ENCODE results near the gene C11orf91. TPM values are rescaled to one million over a fixed set of nuclear protein-coding genes. Genes with fewer than 3 reads are reported as not detected.
A peak's percentile ranks its signal among the peaks of the same experiment; 100 is the strongest.

The C11orf91 gene
- total RNA-seq (not detected), polyA plus RNA-seq (not detected)

DNA sequence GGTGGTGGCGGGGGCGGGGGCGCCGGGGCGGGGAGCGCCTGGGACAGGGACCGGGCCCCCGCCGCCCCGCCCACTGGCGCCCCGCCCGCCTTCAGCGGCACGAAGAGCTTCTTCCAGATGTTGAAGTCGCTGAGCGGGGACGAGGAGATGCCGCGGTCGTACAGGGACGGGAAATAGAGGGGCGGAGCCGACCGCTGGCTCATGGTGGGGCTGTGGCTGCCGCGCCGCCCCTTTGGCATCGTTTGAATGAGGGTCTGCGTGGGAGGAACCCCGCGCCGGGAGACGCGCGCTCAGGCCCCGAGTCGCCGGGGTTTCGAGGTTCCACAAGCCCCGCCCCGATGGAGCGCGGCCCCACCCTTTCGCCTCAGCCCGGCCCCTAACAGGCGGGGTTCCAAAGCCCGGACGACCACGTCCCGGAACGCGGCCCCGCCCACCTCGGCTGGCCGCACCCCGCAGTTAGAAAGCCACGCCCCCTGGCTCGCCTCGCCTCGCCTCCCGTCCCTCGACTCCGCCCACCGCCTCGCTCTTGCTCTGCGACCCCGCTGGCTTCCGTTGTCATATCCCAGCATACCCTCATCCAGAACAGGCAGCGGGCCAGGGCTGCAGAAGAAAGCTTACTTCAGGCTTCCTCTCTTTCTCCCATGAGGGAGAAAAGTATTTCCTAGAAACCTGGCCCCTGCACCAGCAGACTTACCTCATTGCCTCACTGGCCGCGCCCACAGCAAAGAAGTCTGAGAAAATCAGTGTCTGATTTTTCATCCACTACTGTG is at the start of gene C11orf91:
Gene C11orf91, minus strand, starts transcription at position 325 of the 770 bp plus-strand sequence. Its CDS starts 86 bp downstream, at position 239.
- DNase-seq (ENCODE audit: low spot score), result peak; percentile 98
- Histone ChIP-seq H3K9me3 (ENCODE audit: control insufficient read depth in 4 of 4, low read length in 3 of 4) (no peaks in the 10 kb centered on the region), H3K4me3 (ENCODE audit: low read depth in 1 of 3, low read length in 3 of 3) (peak within 1 kb of the TSS; percentile 47 to 61 (median 57)), H3K27me3 (ENCODE audit: control insufficient read depth in 4 of 4, insufficient read depth in 4 of 4, low read length in 3 of 4) (no peaks in the 10 kb centered on the region), H3K4me1 (ENCODE audit: control insufficient read depth in 4 of 4, insufficient read depth in 4 of 4, low read length in 3 of 4) (peaks cover 5 to 16% (median 14%) of the 10 kb centered on the region in 4 donors), H3K27ac (ENCODE audit: low read depth in 1 of 2, low read length in 2 of 2) (peak within 1 kb of the TSS; percentile 47 to 77), H3K9ac (ENCODE audit: low read depth in 1 of 2, low read length in 2 of 2) (peak within 1 kb of the TSS in 1 of 2 donors; percentile 41), H3K36me3 (ENCODE audit: control insufficient read depth in 4 of 4, insufficient read depth in 3 of 4, low read depth in 1 of 4, low read length in 3 of 4) (no peaks in the 10 kb centered on the region)
- TF ChIP-seq TAF1 (conservative IDR thresholded peaks at IDR 0.05) (no peak), EGR1 (IDR thresholded peaks at IDR 0.05; ENCODE audit: low read depth in 2 of 2) (peak; percentile 16 to 37), HNF4A (conservative IDR thresholded peaks at IDR 0.05) (no peak), REST (IDR thresholded peaks at IDR 0.05) (peak; percentile 67), FOXA1 (IDR thresholded peaks at IDR 0.05) (no peak), SP1 (IDR thresholded peaks at IDR 0.05) (peak; percentile 75), NR2F2 (IDR thresholded peaks at IDR 0.05) (peak; percentile 59), HNF4G (IDR thresholded peaks at IDR 0.05) (no peak), RXRA (IDR thresholded peaks at IDR 0.05) (peak; percentile 18), RAD21 (IDR thresholded peaks at IDR 0.05) (peak in 1 of 2 donors; percentile 23)
- WGBS, result 2% methylated on average over 72 of the region's 72 CpGs

GRCh38 chr11:33747979-33748378 is 47.4 kb upstream of the C11orf91 start:
- Histone ChIP-seq H3K9ac (ENCODE audit: low read depth in 1 of 2, low read length in 2 of 2) (no peak overlapping the region), H3K27ac (ENCODE audit: low read depth in 1 of 2, low read length in 2 of 2) (no peak overlapping the region), H3K9me3 (ENCODE audit: control insufficient read depth in 4 of 4, low read length in 3 of 4) (no peaks in the 10 kb centered on the region), H3K4me3 (ENCODE audit: low read depth in 1 of 3, low read length in 3 of 3) (no peak overlapping the region), H3K27me3 (ENCODE audit: control insufficient read depth in 4 of 4, insufficient read depth in 4 of 4, low read length in 3 of 4) (no peaks in the 10 kb centered on the region), H3K36me3 (ENCODE audit: control insufficient read depth in 4 of 4, insufficient read depth in 3 of 4, low read depth in 1 of 4, low read length in 3 of 4) (peaks cover 3 to 44% (median 11%) of the 10 kb centered on the region in 4 donors), H3K4me1 (ENCODE audit: control insufficient read depth in 4 of 4, insufficient read depth in 4 of 4, low read length in 3 of 4) (peaks cover 0 to 10% (median 4%) of the 10 kb centered on the region in 4 donors)
- 20% methylated on average over 2 of the region's 2 CpGs for WGBS
- no peak for DNase-seq (ENCODE audit: low spot score)
- TF ChIP-seq YY1 (IDR thresholded peaks at IDR 0.05) (no peak), NR2F2 (IDR thresholded peaks at IDR 0.05) (no peak), REST (IDR thresholded peaks at IDR 0.05) (no peak), HNF4G (IDR thresholded peaks at IDR 0.05) (no peak), SP1 (IDR thresholded peaks at IDR 0.05) (no peak), FOXA2 (IDR thresholded peaks at IDR 0.05) (no peak), EGR1 (IDR thresholded peaks at IDR 0.05; ENCODE audit: low read depth in 2 of 2) (no peak), TAF1 (conservative IDR thresholded peaks at IDR 0.05) (no peak), FOXA1 (IDR thresholded peaks at IDR 0.05) (no peak), CTCF (IDR thresholded peaks at IDR 0.05; ENCODE audit: low read depth, low read length, missing input control) (no peak), JUND (IDR thresholded peaks at IDR 0.05) (no peak), ATF3 (IDR thresholded peaks at IDR 0.05) (no peak), HNF4A (conservative IDR thresholded peaks at IDR 0.05) (no peak)
- TF ChIP-seq, protein P1, sequence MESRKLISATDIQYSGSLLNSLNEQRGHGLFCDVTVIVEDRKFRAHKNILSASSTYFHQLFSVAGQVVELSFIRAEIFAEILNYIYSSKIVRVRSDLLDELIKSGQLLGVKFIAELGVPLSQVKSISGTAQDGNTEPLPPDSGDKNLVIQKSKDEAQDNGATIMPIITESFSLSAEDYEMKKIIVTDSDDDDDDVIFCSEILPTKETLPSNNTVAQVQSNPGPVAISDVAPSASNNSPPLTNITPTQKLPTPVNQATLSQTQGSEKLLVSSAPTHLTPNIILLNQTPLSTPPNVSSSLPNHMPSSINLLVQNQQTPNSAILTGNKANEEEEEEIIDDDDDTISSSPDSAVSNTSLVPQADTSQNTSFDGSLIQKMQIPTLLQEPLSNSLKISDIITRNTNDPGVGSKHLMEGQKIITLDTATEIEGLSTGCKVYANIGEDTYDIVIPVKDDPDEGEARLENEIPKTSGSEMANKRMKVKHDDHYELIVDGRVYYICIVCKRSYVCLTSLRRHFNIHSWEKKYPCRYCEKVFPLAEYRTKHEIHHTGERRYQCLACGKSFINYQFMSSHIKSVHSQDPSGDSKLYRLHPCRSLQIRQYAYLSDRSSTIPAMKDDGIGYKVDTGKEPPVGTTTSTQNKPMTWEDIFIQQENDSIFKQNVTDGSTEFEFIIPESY (IDR thresholded peaks at IDR 0.05), result no peak

All from liver (tissue), 9 donors.